PC-9 (cell line): ENCODE data around the gene PMIS2. TPM values are rescaled to one million over a fixed set of nuclear protein-coding genes. Genes with fewer than 3 reads are reported as not detected.

ENCODE experiments used
- BruUV-seq: library from RNA; stranded (reverse); fragments of 400-500 nt; replicated peaks from 2 replicates; lab custom pipeline; 2021; lab: Mats Ljungman, UMichigan
- CTCF ChIA-PET: fragments of 300-600 bp; sonication (Branson Sonifier 250); formaldehyde crosslinking; loops from one replicate; lab custom pipeline; 2022; ENCODE audit warnings: antibody characterized with exemption; lab: Charles Lee
- POLR2A ChIA-PET: fragments of 300-600 bp; sonication (Branson Sonifier 250); formaldehyde crosslinking; loops from one replicate; lab custom pipeline; 2022; ENCODE audit warnings: antibody characterized with exemption; ENCODE audit not compliant: unreplicated experiment; lab: Charles Lee
- DNase-seq, 2 experiments: peaks; one replicate each; pipeline versions ENCODE4 v3.0.0 to v3.0.0-alpha.2; 2015 to 2022; ENCODE audit warnings: mixed read lengths in 1 of 2
- H2AFZ ChIP-seq: fragments of 200-600 bp; sonication (generic); 2 replicates; pipeline ENCODE4 v1.8.1; 2017; ENCODE audit warnings: antibody characterized with exemption
- H3F3A ChIP-seq: fragments of 200-600 bp; sonication (generic); 2 replicates; pipeline ENCODE4 v1.8.1; 2017; ENCODE audit warnings: antibody characterized with exemption, mild to moderate bottlenecking, low read depth; ENCODE audit not compliant: insufficient read depth
- H3K27ac ChIP-seq: fragments of 200-600 bp; sonication (generic); 2 replicates; pipeline ENCODE4 v1.6.1; 2016; ENCODE audit warnings: mixed run types
- H3K27me3 ChIP-seq: fragments of 200-600 bp; sonication (generic); 2 replicates; pipeline ENCODE4 v1.6.1; 2016; ENCODE audit warnings: low read depth, mixed run types; ENCODE audit not compliant: insufficient read depth
- H3K36me3 ChIP-seq: fragments of 200-600 bp; sonication (generic); 2 replicates; pipeline ENCODE4 v1.6.1; 2016; ENCODE audit warnings: low read depth, mixed run types
- H3K4me1 ChIP-seq: fragments of 200-600 bp; sonication (generic); replicated peaks from 2 replicates; pipeline ENCODE4 v1.6.1; 2016; ENCODE audit warnings: mixed run types; ENCODE audit not compliant: insufficient read depth
- H3K4me2 ChIP-seq: fragments of 200-600 bp; sonication (generic); 2 replicates; pipeline ENCODE4 v1.6.1; 2017; ENCODE audit warnings: mixed run types
- H3K4me3 ChIP-seq: fragments of 200-600 bp; sonication (generic); 2 replicates; pipeline ENCODE4 v1.6.1; 2016; ENCODE audit warnings: mixed run types
- H3K79me2 ChIP-seq: fragments of 200-600 bp; sonication (generic); 2 replicates; pipeline ENCODE4 v1.6.1; 2017; ENCODE audit warnings: low read depth, mixed run types
- H3K9me2 ChIP-seq: fragments of 200-600 bp; sonication (generic); 2 replicates; pipeline ENCODE4 v1.8.1; 2017; ENCODE audit warnings: mild to moderate bottlenecking; ENCODE audit not compliant: insufficient read depth
- H3K9me3 ChIP-seq: fragments of 200-600 bp; sonication (generic); 2 replicates; pipeline ENCODE4 v1.8.1; 2016; ENCODE audit warnings: low read depth; ENCODE audit not compliant: insufficient read depth
- H4K20me1 ChIP-seq: fragments of 200-600 bp; sonication (generic); 2 replicates; pipeline ENCODE4 v1.8.1; 2017; ENCODE audit not compliant: insufficient read depth
- CTCF ChIP-seq: fragments of 200-600 bp; sonication (generic); conservative IDR thresholded peaks from 2 replicates; pipeline ENCODE4 v1.6.1; 2017; ENCODE audit warnings: mixed run types, antibody characterized with exemption, mild to moderate bottlenecking, moderate library complexity
- EZH2 ChIP-seq: fragments of 200-600 bp; sonication (generic); IDR thresholded peaks from 2 replicates; pipeline ENCODE4 v1.8.0; 2017; ENCODE audit warnings: antibody characterized with exemption, low read depth
- intact Hi-C: fragments of 100-400 bp; cut with micrococcal nuclease; formaldehyde crosslinking; loops from one replicate; pipeline ENCODE4 v1.10.0; 2022; ENCODE audit not compliant: unreplicated experiment
- total RNA-seq: library from RNA; stranded (reverse); gene quantifications from 2 replicates; pipeline ENCODE4 v1.2.3, GENCODE V29; 2021

Gene PMIS2
- total RNA-seq, 1 experiment from 2014 or later, result not detected

- Histone ChIP-seq H3K4me3 (no peak overlapping the region), H3K27ac (no peak overlapping the region), H3K36me3 (no peaks in the 10 kb centered on the region; the same call in 1 of the 2 replicates), H2AFZ (no peak overlapping the region), H3F3A (no peaks in the 10 kb centered on the region; the same call in 1 of the 2 replicates), H4K20me1 (no peaks in the 10 kb centered on the region; the same call in 1 of the 2 replicates), H3K4me2 (no peak overlapping the region), H3K9me2 (no peaks in the 10 kb centered on the region), H3K9me3 (no peaks in the 10 kb centered on the region), H3K4me1 (0 out of 2 replicates have a peak, but pooled peaks cover 7% of the 10 kb centered on the region), H3K27me3 (no peaks in the 10 kb centered on the region), H3K79me2 (peaks cover 20% of the 10 kb centered on the region)
- CTCF ChIA-PET, result no interaction called here
- TF ChIP-seq CTCF (no peak), EZH2 (no peak)
- no peak for DNase-seq
- no TSS peak for BruUV-seq
- intact Hi-C loops, result no loop called here
- POLR2A ChIA-PET, result interaction anchor here (0.7 kb wide), 1 partner anchor 25 kb away, joined by 5 read pairs; no protein-coding TSS in a partner anchor
Observed at GRCh38 chr19:35540356-35540927, 45.5 kb upstream of the PMIS2 start.

- H3K27me3 ChIP-seq, result no peaks in the 10 kb centered on the region
- no peaks in the 10 kb centered on the region for H3K9me2 ChIP-seq
- H3K4me1 ChIP-seq, result peaks cover 14% of the 10 kb centered on the region
- no peaks in the 10 kb centered on the region; the same call in 1 of the 2 replicates for H4K20me1 ChIP-seq
- DNase-seq, result no peak
- POLR2A ChIA-PET, result no interaction called here
- intact Hi-C loops, result no loop called here
- TF ChIP-seq CTCF, result no peak
- no peak for TF ChIP-seq EZH2
- H3K79me2 ChIP-seq, result peaks cover 37% of the 10 kb centered on the region
- H3K4me2 ChIP-seq, result no peak overlapping the region
- no peak overlapping the region for H3K4me3 ChIP-seq
- no peaks in the 10 kb centered on the region for H3K9me3 ChIP-seq
- no TSS peak for BruUV-seq
- no peak overlapping the region for H2AFZ ChIP-seq
- no peaks in the 10 kb centered on the region; the same call in 1 of the 2 replicates for H3K36me3 ChIP-seq
- H3F3A ChIP-seq, result no peaks in the 10 kb centered on the region
- no peak overlapping the region for H3K27ac ChIP-seq
- CTCF ChIA-PET, result no interaction called here
Observed at GRCh38 chr19:35542209-35542608, 43.8 kb upstream of the PMIS2 start.

GRCh38 chr19:35543280-35544109 lies 42.5 kb upstream of the PMIS2 start:
- TF ChIP-seq EZH2, result no peak
- no peak for TF ChIP-seq CTCF
- POLR2A ChIA-PET, result no interaction called here
- H3K9me2 ChIP-seq, result no peaks in the 10 kb centered on the region
- H3K79me2 ChIP-seq, result peaks cover 42% of the 10 kb centered on the region
- no peaks in the 10 kb centered on the region for H3F3A ChIP-seq
- H3K4me2 ChIP-seq, result peak overlapping the region; percentile 98
- peaks cover 14% of the 10 kb centered on the region for H3K4me1 ChIP-seq
- peaks cover 6% of the 10 kb centered on the region; the same call in 1 of the 2 replicates for H3K36me3 ChIP-seq
- intact Hi-C loops, result loop anchor here (2.0 kb wide), 1 partner anchor 191 kb away; no protein-coding TSS in a partner anchor
- DNase-seq, result no peak
- H2AFZ ChIP-seq, result no peak overlapping the region
- no TSS peak for BruUV-seq
- H3K27me3 ChIP-seq, result no peaks in the 10 kb centered on the region
- peak overlapping the region; percentile 100; the same call in 1 of the 2 replicates for H3K4me3 ChIP-seq
- CTCF ChIA-PET, result no interaction called here
- no peaks in the 10 kb centered on the region for H4K20me1 ChIP-seq
- no peak overlapping the region for H3K27ac ChIP-seq
- H3K9me3 ChIP-seq, result no peaks in the 10 kb centered on the region
